Tibial nerve (tissue), 4 donors: ENCODE measurements around the gene SPDYC. TPM values are rescaled to one million over a fixed set of nuclear protein-coding genes. Genes with fewer than 3 reads are reported as not detected.

ENCODE experiments used
- DNase-seq, 2 donors: peaks; one replicate each; pipeline ENCODE4 v3.0.0-alpha.2; 2019; ENCODE audit warnings: low spot score in 2 of 2
- H3K27ac ChIP-seq, 4 donors: fragments of 200-600 bp; sonication (generic) in 3 of 4; one replicate each; pipeline ENCODE4 v1.5.1; 2017 to 2019; ENCODE audit warnings: mild to moderate bottlenecking in 1 of 4
- H3K27me3 ChIP-seq, 2 donors: fragments of 200-600 bp; sonication (generic) in 1 of 2; one replicate each; pipeline versions ENCODE4 v1.5.1 to v1.6.0; 2017 to 2019
- H3K36me3 ChIP-seq, 3 donors: fragments of 200-600 bp; sonication (generic); one replicate each; pipeline ENCODE4 v1.5.1; 2018 to 2019
- H3K4me1 ChIP-seq, 4 donors: fragments of 200-600 bp; sonication (generic) in 3 of 4; one replicate each; pipeline ENCODE4 v1.5.1; 2017 to 2019
- H3K4me3 ChIP-seq, 4 donors: fragments of 200-600 bp; sonication (generic) in 3 of 4; one replicate each; pipeline ENCODE4 v1.5.1; 2017 to 2019; ENCODE audit warnings: mild to moderate bottlenecking in 1 of 4, moderate library complexity in 1 of 4
- H3K9me3 ChIP-seq, 4 donors: fragments of 200-600 bp; sonication (generic) in 3 of 4; one replicate each; pipeline ENCODE4 v1.5.1; 2017 to 2019
- CTCF ChIP-seq, 5 experiments: fragments of 200-600 bp in 3 of 5; fragments of 450-650 bp in 2 of 5; sonication (generic) in 3 of 5; IDR thresholded peaks; one replicate each; pipeline ENCODE4 v1.5.1; 2016 to 2019; ENCODE audit warnings: antibody characterized with exemption in 5 of 5, mild to moderate bottlenecking in 3 of 5, moderate library complexity in 2 of 5
- EP300 ChIP-seq, 2 donors: sonication (generic); formaldehyde crosslinking; IDR thresholded peaks; one replicate each; pipeline ENCODE4 v1.6.1; 2017; ENCODE audit warnings: antibody characterized with exemption in 2 of 2, mild to moderate bottlenecking in 1 of 2
- POLR2A ChIP-seq, 2 donors: fragments of 450-650 bp; IDR thresholded peaks; one replicate each; pipeline ENCODE4 v1.6.1; 2017; ENCODE audit warnings: antibody characterized with exemption in 2 of 2, mild to moderate bottlenecking in 2 of 2, moderate library complexity in 2 of 2
- WGBS, 2 donors: methylation state at CpG; one replicate each; pipeline ENCODE4 v1.1.5; 2018; 5-methylcytosine and 5-hydroxymethylcytosine counted together
- total RNA-seq, 4 donors: library from RNA; depleted of rRNA; stranded (reverse); fragments of >200 nt; gene quantifications; one replicate each; pipeline ENCODE4 v1.1.0, GENCODE V29; 2016

Gene SPDYC
- total RNA-seq, 4 donors from 2014 or later = not detected

- H3K4me3 ChIP-seq = no peak overlapping the region
- DNase-seq = no peak
- no peak overlapping the region for H3K27ac ChIP-seq
- H3K27me3 ChIP-seq = no peaks in the 10 kb centered on the region
- TF ChIP-seq CTCF (IDR thresholded peaks at IDR 0.05) = no peak
- no peak for TF ChIP-seq EP300 (IDR thresholded peaks at IDR 0.05)
- no peak for TF ChIP-seq POLR2A (IDR thresholded peaks at IDR 0.05)
- peaks cover 0 to 5% (median 0%) of the 10 kb centered on the region in 4 donors for H3K9me3 ChIP-seq
- H3K4me1 ChIP-seq = peaks cover 0 to 11% (median 3%) of the 10 kb centered on the region in 4 donors
- no peaks in the 10 kb centered on the region for H3K36me3 ChIP-seq
- WGBS, 2 donors = 66 to 67% methylated on average over 2 of the region's 2 CpGs
Measured at GRCh38 chr11:65152122-65152521, 17.9 kb upstream of the SPDYC start.

- peaks cover 0 to under 1% (median 0%) of the 10 kb centered on the region in 4 donors for H3K4me1 ChIP-seq
- no peak overlapping the region for H3K27ac ChIP-seq
- no peaks in the 10 kb centered on the region for H3K36me3 ChIP-seq
- 93 to 98% methylated on average over 3 of the region's 3 CpGs for WGBS, 2 donors
- no peaks in the 10 kb centered on the region for H3K27me3 ChIP-seq
- no peak for DNase-seq
- H3K9me3 ChIP-seq = no peaks in the 10 kb centered on the region
- no peak for TF ChIP-seq POLR2A (IDR thresholded peaks at IDR 0.05)
- TF ChIP-seq CTCF (IDR thresholded peaks at IDR 0.05) = no peak
- H3K4me3 ChIP-seq = no peak overlapping the region
Measured at GRCh38 chr11:65156256-65156655, 13.8 kb upstream of the SPDYC start.

GRCh38 chr11:65156926-65157325 lies 13.1 kb upstream of the SPDYC start:
- H3K27ac ChIP-seq = no peak overlapping the region
- no peaks in the 10 kb centered on the region for H3K4me1 ChIP-seq
- no peaks in the 10 kb centered on the region for H3K9me3 ChIP-seq
- no peaks in the 10 kb centered on the region for H3K27me3 ChIP-seq
- 83 to 95% methylated on average over 3 of the region's 3 CpGs for WGBS, 2 donors
- no peak for TF ChIP-seq CTCF (IDR thresholded peaks at IDR 0.05)
- no peak for TF ChIP-seq EP300 (IDR thresholded peaks at IDR 0.05)
- TF ChIP-seq POLR2A (IDR thresholded peaks at IDR 0.05) = no peak
- H3K36me3 ChIP-seq = no peaks in the 10 kb centered on the region
- no peak overlapping the region for H3K4me3 ChIP-seq
- DNase-seq = no peak

GRCh38 chr11:65157336-65157735 lies 12.7 kb upstream of the SPDYC start:
- no peaks in the 10 kb centered on the region for H3K4me1 ChIP-seq
- DNase-seq = no peak
- no peak overlapping the region for H3K4me3 ChIP-seq
- H3K36me3 ChIP-seq = no peaks in the 10 kb centered on the region
- no peak for TF ChIP-seq POLR2A (IDR thresholded peaks at IDR 0.05)
- no peak for TF ChIP-seq CTCF (IDR thresholded peaks at IDR 0.05)
- no peak for TF ChIP-seq EP300 (IDR thresholded peaks at IDR 0.05)
- WGBS, 2 donors = 66 to 70% methylated on average over 2 to 3 of the region's 3 CpGs
- H3K27me3 ChIP-seq = no peaks in the 10 kb centered on the region
- no peak overlapping the region for H3K27ac ChIP-seq
- no peaks in the 10 kb centered on the region for H3K9me3 ChIP-seq

GRCh38 chr11:65159012-65159411 lies 11.0 kb upstream of the SPDYC start:
- no peaks in the 10 kb centered on the region for H3K27me3 ChIP-seq
- H3K9me3 ChIP-seq = no peaks in the 10 kb centered on the region
- no peak overlapping the region for H3K27ac ChIP-seq
- no peak overlapping the region for H3K4me3 ChIP-seq
- H3K36me3 ChIP-seq = no peaks in the 10 kb centered on the region
- WGBS, 2 donors = 75 to 78% methylated on average over 5 of the region's 5 CpGs
- H3K4me1 ChIP-seq = no peaks in the 10 kb centered on the region
- DNase-seq = no peak
- TF ChIP-seq EP300 (IDR thresholded peaks at IDR 0.05) (no peak), CTCF (IDR thresholded peaks at IDR 0.05) (no peak), POLR2A (IDR thresholded peaks at IDR 0.05) (no peak)
